ENCODE measurements around the gene HEPN1. TPM values are rescaled to one million over a fixed set of nuclear protein-coding genes. Genes with fewer than 3 reads are reported as not detected.

HEPN1 gene
- total and polyA plus RNA-seq, 2 of the 4 experiments (the other 2 are of a cell fraction), result not detected

GRCh38 chr11:124884869-124885479 lies 34.1 kb upstream of the HEPN1 start (continued):
- no peak for TF ChIP-seq CTCF (conservative IDR thresholded peaks at IDR 0.05; ENCODE audit: low read depth, low read length)

- no peak for TF ChIP-seq CHD1 (IDR thresholded peaks at IDR 0.05; ENCODE audit: low read depth, low read length)
- TF ChIP-seq ELK1 (IDR thresholded peaks at IDR 0.05; ENCODE audit: borderline replicate concordance, low read depth, low read length), result no peak
- TF ChIP-seq NFE2L2 (IDR thresholded peaks at IDR 0.05; ENCODE audit: low read depth, low read length), result no peak
- no peak for TF ChIP-seq POLR2A (IDR thresholded peaks at IDR 0.05; ENCODE audit: low read depth, low read length)
- TF ChIP-seq USF2 (IDR thresholded peaks at IDR 0.05; ENCODE audit: low read depth, low read length), result no peak
- Histone ChIP-seq H3K79me1 (ENCODE audit: low read depth in 1 of 2, low read length in 2 of 2) (no peaks in the 10 kb centered on the region), H3K4me3 (ENCODE audit: insufficient read depth, low read depth, low read length) (no peak overlapping the region), H3K14ac (replicated peaks; ENCODE audit: low read depth, low read length) (no peak overlapping the region), H3K4me1 (ENCODE audit: control insufficient read depth, insufficient read depth, low read length) (no peaks in the 10 kb centered on the region; the same call in 1 of the 2 replicates), H3K56ac (ENCODE audit: extremely low read depth, insufficient read depth, low read length) (no peak overlapping the region), H2BK120ac (ENCODE audit: low read depth, low read length) (no peak overlapping the region), H4K5ac (ENCODE audit: low read depth, low read length) (no peak overlapping the region), H2BK5ac (ENCODE audit: low read depth, low read length, poor library complexity, severe bottlenecking) (no peak overlapping the region), H3K4me2 (ENCODE audit: low read depth, low read length) (no peak overlapping the region), H3K18ac (ENCODE audit: low read depth, low read length) (no peak overlapping the region), H2AK9ac (replicated peaks; ENCODE audit: low read depth, low read length, poor library complexity) (no peak overlapping the region), H3K4ac (ENCODE audit: low read depth, low read length) (no peak overlapping the region), H2AFZ (replicated peaks; ENCODE audit: low read length, poor library complexity) (no peak overlapping the region), H3K23ac (ENCODE audit: low read depth, low read length) (no peak overlapping the region), H4K91ac (ENCODE audit: insufficient read depth, low read depth, low read length) (no peak overlapping the region), H2BK20ac (ENCODE audit: low read depth, low read length) (no peak overlapping the region), H3K9ac (ENCODE audit: low read depth, low read length) (no peak overlapping the region), H3K27me3 (ENCODE audit: control insufficient read depth, insufficient read depth, low read length) (no peaks in the 10 kb centered on the region), H2AK5ac (ENCODE audit: low read depth, low read length) (no peak overlapping the region), H2BK15ac (ENCODE audit: low read depth, low read length) (no peak overlapping the region), H3K27ac (ENCODE audit: insufficient read depth, low read length) (no peak overlapping the region), H3K9me3 (ENCODE audit: control insufficient read depth, insufficient read depth, low read length) (no peaks in the 10 kb centered on the region), H4K8ac (ENCODE audit: low read depth in 2 of 2, low read length in 2 of 2) (no peak overlapping the region), H4K20me1 (ENCODE audit: insufficient read depth, low read length) (no peaks in the 10 kb centered on the region), H3K36me3 (ENCODE audit: control insufficient read depth, insufficient read depth, low read length) (no peaks in the 10 kb centered on the region), H3K9me1 (ENCODE audit: insufficient read depth, low read length) (peaks cover 3% of the 10 kb centered on the region; the same call in 1 of the 2 replicates)
- dilution Hi-C loops (cut with HindIII; ENCODE audit: low sequenced_read_pairs, unreplicated experiment), result no loop called here
- ChIA-PET POLR2A (ENCODE audit: unreplicated experiment) (no interaction called here), CTCF (no interaction called here)
- no CpG with 5 or more reads among the region's 11 CpGs for WGBS, 2 experiments (ENCODE audit: extremely low coverage in 2 of 2, insufficient read length in 1 of 2)
- intact Hi-C loops (cut with micrococcal nuclease), result no loop called here
- in situ Hi-C loops (cut with MboI; ENCODE audit: low sequenced_read_pairs), result no loop called here
- no peak for DNase-seq
- BruUV-seq (replicated peaks), result no TSS peak
- no peak for ATAC-seq (ENCODE audit: low read depth)
These were observed 32.6 kb upstream of the HEPN1 start for GRCh38 chr11:124886476-124886875.

All from IMR-90 (cell line).